Activated CD4-positive, alpha-beta T cell treated with anti-CD3 and anti-CD28 coated beads for 36 hours (primary cell): ENCODE data around the gene CAMK2B. TPM values are rescaled to one million over a fixed set of nuclear protein-coding genes. Genes with fewer than 3 reads are reported as not detected.

Experiments
- ATAC-seq: fragments of 200-7000 bp; cut with Tn5 transposase; one replicate; pipeline ENCODE4 v1.10.0; 2021; ENCODE audit warnings: mild to moderate bottlenecking, moderate library complexity
- CTCF ChIA-PET: fragments of 350-600 bp; sonication (Branson Sonifier 250); formaldehyde crosslinking; loops from one replicate; lab custom pipeline; 2021; ENCODE audit warnings: antibody characterized with exemption; lab: Charles Lee
- POLR2A ChIA-PET: fragments of 350-600 bp; sonication (Branson Sonifier 250); formaldehyde crosslinking; loops from one replicate; lab custom pipeline; 2021; ENCODE audit warnings: antibody characterized with exemption, inconsistent platforms; lab: Charles Lee
- DNase-seq: peaks from one replicate; pipeline ENCODE4 v3.0.0-alpha.2; 2020
- H3K27ac Mint-ChIP-seq: one replicate; pipeline ENCODE4 v1.8.0; 2021; ENCODE audit warnings: mixed read lengths
- H3K27me3 Mint-ChIP-seq: one replicate; pipeline ENCODE4 v1.8.0; 2021; ENCODE audit warnings: mixed read lengths
- H3K36me3 Mint-ChIP-seq: one replicate; pipeline ENCODE4 v1.8.0; 2021; ENCODE audit warnings: low read depth, mixed read lengths
- H3K4me1 Mint-ChIP-seq: one replicate; pipeline ENCODE4 v1.8.0; 2021; ENCODE audit warnings: mixed read lengths
- H3K4me3 Mint-ChIP-seq: one replicate; pipeline ENCODE4 v1.8.0; 2021; ENCODE audit warnings: mild to moderate bottlenecking, moderate library complexity, mixed read lengths
- H3K9me3 Mint-ChIP-seq: one replicate; pipeline ENCODE4 v1.8.0; 2021; ENCODE audit warnings: low read depth, mixed read lengths
- intact Hi-C, 2 experiments: fragments of 100-400 bp; cut with DNase I in 1 of 2; cut with micrococcal nuclease in 1 of 2; formaldehyde crosslinking; loops; one replicate each; pipeline versions ENCODE4 v1.14.2 to v1.15.1; 2022 to 2024; cut with DNase I, micrococcal nuclease
- total RNA-seq, 2 experiments: library from RNA; stranded (reverse); gene quantifications; one replicate each; pipeline ENCODE4 v1.2.3, GENCODE V29; 2021

Gene CAMK2B
- total RNA-seq, 2 experiments from 2014 or later: 1.1 to 1.8 TPM

- intact Hi-C loops: no loop called here
- Mint-ChIP-seq H3K4me3 (no peak overlapping the region), H3K27ac (no peak overlapping the region), H3K27me3 (peaks cover 11% of the 10 kb centered on the region), H3K4me1 (peaks cover 4% of the 10 kb centered on the region), H3K9me3 (no peaks in the 10 kb centered on the region), H3K36me3 (no peaks in the 10 kb centered on the region)
- no peak for DNase-seq
- POLR2A ChIA-PET: no interaction called here
- CTCF ChIA-PET: interaction anchor here (0.6 kb wide), 1 partner anchor 206 kb away, joined by 3 read pairs; no protein-coding TSS in a partner anchor
- ATAC-seq: no peak
These were observed 4.5 kb upstream of the CAMK2B start for GRCh38 chr7:44329888-44330287.

- ATAC-seq (no peak), DNase-seq (no peak)
- Mint-ChIP-seq H3K27me3 (peaks cover 17% of the 10 kb centered on the region), H3K4me1 (peaks cover 9% of the 10 kb centered on the region), H3K36me3 (no peaks in the 10 kb centered on the region), H3K4me3 (no peak overlapping the region), H3K27ac (no peak overlapping the region), H3K9me3 (no peaks in the 10 kb centered on the region)
- intact Hi-C loops: no loop called here
- POLR2A ChIA-PET: no interaction called here
- CTCF ChIA-PET: interaction anchor here (0.6 kb wide), 2 partner anchors 307 to 596 kb away, joined by 3 read pairs; no protein-coding TSS in a partner anchor
These were observed 3.7 kb upstream of the CAMK2B start for GRCh38 chr7:44329081-44329480.

- intact Hi-C loops: no loop called here
- peaks cover 28% of the 10 kb centered on the region for H3K27me3 Mint-ChIP-seq
- no peak overlapping the region for H3K4me3 Mint-ChIP-seq
- no peaks in the 10 kb centered on the region for H3K36me3 Mint-ChIP-seq
- H3K4me1 Mint-ChIP-seq: peaks cover 9% of the 10 kb centered on the region
- DNase-seq: no peak
- ATAC-seq: no peak
- ChIA-PET CTCF (interaction anchor here (0.6 kb wide), 1 partner anchor 88 kb away, joined by 3 read pairs; no protein-coding TSS in a partner anchor), POLR2A (no interaction called here)
- H3K27ac Mint-ChIP-seq: no peak overlapping the region
- H3K9me3 Mint-ChIP-seq: no peaks in the 10 kb centered on the region
These were observed 2.6 kb upstream of the CAMK2B start for GRCh38 chr7:44327981-44328380.

- H3K4me1 Mint-ChIP-seq: peaks cover 9% of the 10 kb centered on the region
- no peak overlapping the region for H3K4me3 Mint-ChIP-seq
- intact Hi-C loops: no loop called here
- no peaks in the 10 kb centered on the region for H3K9me3 Mint-ChIP-seq
- peaks cover 30% of the 10 kb centered on the region for H3K27me3 Mint-ChIP-seq
- ATAC-seq (no peak), DNase-seq (no peak)
- CTCF ChIA-PET: no interaction called here
- H3K27ac Mint-ChIP-seq: no peak overlapping the region
- no peaks in the 10 kb centered on the region for H3K36me3 Mint-ChIP-seq
- POLR2A ChIA-PET: no interaction called here
These were observed 1.1 kb upstream of the CAMK2B start for GRCh38 chr7:44326261-44327125.

GRCh38 chr7:44325811-44326241 is 432 bp upstream of the CAMK2B start:
- Mint-ChIP-seq H3K4me3 (peak overlapping the region; percentile 69), H3K27ac (no peak overlapping the region), H3K4me1 (peaks cover 9% of the 10 kb centered on the region), H3K27me3 (peaks cover 30% of the 10 kb centered on the region), H3K36me3 (no peaks in the 10 kb centered on the region), H3K9me3 (no peaks in the 10 kb centered on the region)
- intact Hi-C loops: no loop called here
- POLR2A ChIA-PET: no interaction called here
- DNase-seq (no peak), ATAC-seq (peak; percentile 23)
- CTCF ChIA-PET: no interaction called here

GRCh38 chr7:44324481-44325200 is 753 bp downstream of the CAMK2B start:
- Mint-ChIP-seq H3K36me3 (no peaks in the 10 kb centered on the region), H3K27me3 (peaks cover 30% of the 10 kb centered on the region), H3K27ac (no peak overlapping the region), H3K4me3 (peak overlapping the region; percentile 62), H3K4me1 (peaks cover 9% of the 10 kb centered on the region), H3K9me3 (no peaks in the 10 kb centered on the region)
- ChIA-PET POLR2A (no interaction called here), CTCF (no interaction called here)
- DNase-seq (no peak), ATAC-seq (peak; percentile 30)
- intact Hi-C loops: no loop called here

GRCh38 chr7:44324204-44324480 is 1.3 kb downstream of the CAMK2B start:
- ATAC-seq (no peak), DNase-seq (no peak)
- Mint-ChIP-seq H3K27me3 (peaks cover 30% of the 10 kb centered on the region), H3K4me3 (peak overlapping the region; percentile 62), H3K9me3 (no peaks in the 10 kb centered on the region), H3K36me3 (no peaks in the 10 kb centered on the region), H3K4me1 (peaks cover 9% of the 10 kb centered on the region), H3K27ac (no peak overlapping the region)
- ChIA-PET POLR2A (no interaction called here), CTCF (no interaction called here)
- intact Hi-C loops: no loop called here

- Mint-ChIP-seq H3K27ac (no peak overlapping the region), H3K9me3 (no peaks in the 10 kb centered on the region), H3K27me3 (peaks cover 30% of the 10 kb centered on the region), H3K36me3 (no peaks in the 10 kb centered on the region), H3K4me3 (peak overlapping the region; percentile 62), H3K4me1 (peaks cover 9% of the 10 kb centered on the region)
- intact Hi-C loops: no loop called here
- ATAC-seq (no peak), DNase-seq (no peak)
- ChIA-PET POLR2A (no interaction called here), CTCF (interaction anchor here (0.6 kb wide), 1 partner anchor 40 kb away, joined by 3 read pairs; no protein-coding TSS in a partner anchor)
These were observed 1.8 kb downstream of the CAMK2B start for GRCh38 chr7:44323381-44324203.

- H3K27ac Mint-ChIP-seq: no peak overlapping the region
- no peaks in the 10 kb centered on the region for H3K9me3 Mint-ChIP-seq
- ATAC-seq (no peak), DNase-seq (no peak)
- H3K36me3 Mint-ChIP-seq: no peaks in the 10 kb centered on the region
- intact Hi-C loops: no loop called here
- H3K4me3 Mint-ChIP-seq: no peak overlapping the region
- H3K27me3 Mint-ChIP-seq: peaks cover 30% of the 10 kb centered on the region
- H3K4me1 Mint-ChIP-seq: peaks cover 9% of the 10 kb centered on the region
- CTCF ChIA-PET: interaction anchor here (0.6 kb wide), 1 partner anchor 40 kb away, joined by 3 read pairs; no protein-coding TSS in a partner anchor
- POLR2A ChIA-PET: no interaction called here
These were observed 2.6 kb downstream of the CAMK2B start for GRCh38 chr7:44322631-44323363.

GRCh38 chr7:44321796-44322195 is 3.6 kb downstream of the CAMK2B start:
- Mint-ChIP-seq H3K36me3 (no peaks in the 10 kb centered on the region), H3K4me3 (no peak overlapping the region), H3K9me3 (no peaks in the 10 kb centered on the region), H3K4me1 (peaks cover 9% of the 10 kb centered on the region), H3K27ac (no peak overlapping the region), H3K27me3 (peaks cover 28% of the 10 kb centered on the region)
- DNase-seq (no peak), ATAC-seq (no peak)
- intact Hi-C loops: no loop called here
- ChIA-PET POLR2A (no interaction called here), CTCF (no interaction called here)
